NK-92 (cell line): Measurements from ENCODE around the gene R3HDM4.
"Not testable (repeated sequence)": the region's sequence is repeated elsewhere in the genome, so short reads cannot be mapped to it uniquely, and the experiment has no call there.

Experiments used
- DNase-seq: peaks from one replicate; lab custom pipeline; 2025; ENCODE audit not compliant: unreplicated experiment; lab: John Stamatoyannopoulos, UW

R3HDM4 gene

GRCh38 chr19:913080-913748 lies at the start of gene R3HDM4:
Gene R3HDM4 (minus strand): TSS chr19:913219. CDS start chr19:913157, 62 bp downstream.
- no peak for DNase-seq

DNA sequence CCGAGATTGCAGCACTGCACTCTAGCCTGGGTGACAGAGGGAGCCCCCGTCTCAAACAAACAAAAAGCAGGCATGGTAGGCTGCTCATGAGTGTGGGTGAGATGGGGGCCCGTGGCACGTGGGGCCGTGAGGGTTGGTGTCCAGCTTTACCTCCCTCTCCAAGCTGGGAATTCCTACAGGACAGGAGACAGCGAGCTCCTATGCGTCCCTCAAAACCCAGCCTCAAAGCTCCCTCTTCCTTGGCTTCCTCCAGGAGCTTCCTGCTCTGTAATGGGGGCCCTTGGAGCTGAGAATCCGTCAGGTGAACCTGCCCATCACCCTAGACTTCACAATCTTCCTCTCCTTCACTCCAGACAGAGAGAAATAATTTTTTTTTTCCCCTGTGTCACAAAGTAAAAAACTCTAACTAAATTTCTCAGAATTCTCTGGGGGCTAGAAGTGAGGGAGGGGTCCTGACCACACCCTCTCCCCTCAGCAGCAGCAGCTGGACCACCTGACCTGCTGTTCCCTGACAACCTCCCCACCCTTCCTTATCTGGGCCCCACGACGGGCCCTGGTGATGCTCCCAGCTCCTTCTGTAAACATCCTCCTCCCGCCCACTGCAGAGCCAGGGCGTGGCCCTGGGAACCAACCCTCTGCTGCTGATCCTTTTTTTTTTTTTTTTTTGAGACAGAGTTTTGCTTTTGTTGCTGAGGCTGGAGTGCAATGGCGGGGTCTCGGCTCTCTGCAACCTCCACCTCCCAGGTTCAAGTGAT lies 49.0 kb upstream of the R3HDM4 start:
- DNase-seq: no peak

GRCh38 chr19:960601-960938 lies 47.6 kb upstream of the R3HDM4 start:
- DNase-seq: no peak

- DNase-seq: no peak
These were observed 47.0 kb upstream of the R3HDM4 start for GRCh38 chr19:960020-960419.

DNA sequence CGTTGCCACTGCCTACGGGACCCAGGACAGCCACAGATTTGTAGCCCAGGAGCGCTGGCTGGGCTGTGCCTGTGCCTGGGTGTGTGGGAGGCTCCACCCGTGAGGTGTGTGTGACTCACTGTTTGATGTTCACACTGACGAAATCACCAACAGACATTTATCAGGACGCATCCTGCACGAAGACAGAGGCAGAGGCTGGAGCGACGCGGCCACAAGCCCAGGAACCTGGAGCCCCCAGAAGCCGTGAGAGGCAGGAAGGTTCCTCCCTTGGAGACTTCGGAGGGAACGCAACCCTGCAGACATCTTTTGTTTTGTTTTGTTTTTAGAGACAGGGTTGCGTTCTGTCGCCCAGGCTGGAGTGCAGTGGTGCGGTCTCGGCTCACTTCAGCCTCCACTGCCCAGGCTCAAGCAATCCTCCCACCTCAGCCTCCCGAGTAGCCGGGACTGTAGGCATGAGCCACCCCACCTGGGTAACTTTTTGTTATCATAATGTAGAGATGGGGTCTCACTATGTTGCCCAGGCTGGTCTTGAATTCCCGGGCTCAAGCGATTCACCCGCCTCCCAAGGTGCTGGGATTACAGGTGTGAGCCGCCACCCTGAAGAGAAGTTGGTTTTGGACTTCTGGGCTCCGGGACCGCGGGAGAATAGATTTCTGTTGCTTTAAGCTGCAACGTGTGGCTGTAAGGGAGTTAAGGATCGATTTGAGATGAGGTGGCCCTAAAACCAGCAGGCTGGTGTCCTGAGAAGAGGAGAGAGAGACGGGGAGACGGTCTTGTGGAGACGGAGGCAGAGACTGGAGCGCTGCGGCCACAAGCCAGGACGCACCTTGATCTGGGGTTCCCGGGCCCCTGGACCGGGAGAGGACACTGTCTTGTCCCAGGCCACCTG lies 46.2 kb upstream of the R3HDM4 start:
- no peak for DNase-seq

GRCh38 chr19:957578-957977 lies 44.6 kb upstream of the R3HDM4 start:
- not testable (repeated sequence) for DNase-seq

DNA sequence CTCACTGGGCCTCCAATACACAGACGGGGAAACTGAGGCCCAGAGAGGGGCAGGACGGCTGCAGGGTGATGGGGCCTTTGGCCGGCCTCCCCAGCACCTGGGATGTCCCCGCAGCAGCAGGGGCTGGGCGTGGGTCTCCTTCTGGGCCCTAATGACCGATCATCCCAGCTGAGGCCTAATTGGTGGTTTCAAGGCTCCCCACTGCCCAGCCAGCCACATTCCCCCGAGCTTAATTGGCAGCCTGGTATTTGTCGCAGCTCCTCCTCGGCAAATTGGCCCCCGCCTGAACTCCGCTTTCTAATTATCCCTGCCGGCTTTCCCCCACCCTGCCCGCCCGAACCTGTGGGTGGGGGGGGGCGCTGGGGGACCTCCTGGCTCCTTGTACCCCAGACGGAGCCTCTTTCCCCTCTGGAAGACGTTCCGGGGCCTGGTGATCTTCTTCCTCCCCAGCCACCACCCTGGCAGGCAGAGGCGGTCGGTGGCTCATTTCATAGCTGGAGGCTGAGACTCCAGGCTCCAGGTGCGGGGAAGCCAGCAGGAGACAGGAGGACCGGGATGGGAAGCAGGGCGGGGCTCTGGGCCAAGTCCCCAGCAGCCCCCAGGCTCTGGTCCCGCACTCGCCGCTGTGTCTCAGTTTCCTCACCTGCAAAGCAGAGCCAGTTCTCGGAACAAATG lies 43.9 kb upstream of the R3HDM4 start:
- DNase-seq: no peak

- no peak for DNase-seq
These were observed 43.1 kb upstream of the R3HDM4 start for GRCh38 chr19:955803-956765.

DNA sequence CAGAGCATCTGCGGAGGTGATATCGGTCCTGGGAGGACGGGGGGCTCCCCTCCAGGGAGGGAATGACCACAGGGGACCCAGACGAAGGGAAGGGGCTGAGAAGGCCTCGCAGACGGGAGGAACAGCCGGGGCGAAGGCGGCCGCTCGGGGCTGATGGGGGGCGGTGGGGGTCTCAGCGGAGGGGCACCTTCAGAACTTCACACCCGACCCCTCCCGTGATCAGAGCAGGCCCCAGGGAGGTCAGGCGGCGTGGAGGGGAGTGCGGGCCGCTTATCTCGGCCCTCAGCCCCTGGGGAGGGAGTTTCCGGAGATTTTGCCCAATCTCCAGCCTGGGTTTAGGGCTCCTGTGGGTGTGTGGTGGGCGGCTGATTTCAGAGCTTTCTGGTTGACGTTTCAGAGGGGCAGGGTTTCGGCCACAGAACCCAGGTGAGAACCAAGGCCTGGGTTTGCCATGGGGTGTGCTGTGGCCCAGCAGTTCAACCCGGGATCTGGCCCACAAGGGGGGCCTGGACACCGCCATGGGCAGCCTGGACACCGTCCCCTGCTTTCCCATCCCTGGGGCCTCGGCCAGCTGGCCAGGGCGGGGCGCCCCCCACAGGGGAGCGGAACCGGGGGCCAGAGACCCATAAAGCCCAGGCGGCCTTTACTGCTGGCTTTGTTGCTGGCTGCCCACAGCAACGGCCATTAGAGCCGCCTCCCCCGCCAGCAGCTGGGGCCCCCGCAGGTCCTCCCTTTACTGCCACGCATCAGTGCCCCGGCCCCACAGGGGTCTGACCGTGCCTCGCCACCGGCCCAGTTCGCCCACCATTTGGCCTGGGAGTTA lies 41.9 kb upstream of the R3HDM4 start:
- no peak for DNase-seq

DNA sequence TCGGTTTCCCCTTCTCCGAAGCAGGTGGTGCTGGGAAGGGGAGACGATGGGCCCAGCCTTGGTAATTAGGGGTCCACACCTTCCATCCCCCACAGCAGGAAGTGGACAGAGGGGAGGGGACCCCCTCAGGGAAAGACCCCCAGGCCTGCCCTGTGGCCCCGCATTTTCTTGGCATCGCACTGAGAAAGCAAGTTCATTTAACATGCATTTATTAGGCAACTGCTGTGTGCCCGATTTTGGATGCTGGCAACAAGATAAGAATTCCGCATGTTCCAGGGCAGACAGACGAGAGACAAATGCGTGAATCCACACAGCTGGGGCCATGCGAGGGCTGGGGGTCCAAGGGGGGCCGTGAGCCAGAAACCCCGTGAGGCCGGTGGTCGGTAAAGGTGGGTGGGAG lies 41.3 kb upstream of the R3HDM4 start:
- DNase-seq: no peak

DNA sequence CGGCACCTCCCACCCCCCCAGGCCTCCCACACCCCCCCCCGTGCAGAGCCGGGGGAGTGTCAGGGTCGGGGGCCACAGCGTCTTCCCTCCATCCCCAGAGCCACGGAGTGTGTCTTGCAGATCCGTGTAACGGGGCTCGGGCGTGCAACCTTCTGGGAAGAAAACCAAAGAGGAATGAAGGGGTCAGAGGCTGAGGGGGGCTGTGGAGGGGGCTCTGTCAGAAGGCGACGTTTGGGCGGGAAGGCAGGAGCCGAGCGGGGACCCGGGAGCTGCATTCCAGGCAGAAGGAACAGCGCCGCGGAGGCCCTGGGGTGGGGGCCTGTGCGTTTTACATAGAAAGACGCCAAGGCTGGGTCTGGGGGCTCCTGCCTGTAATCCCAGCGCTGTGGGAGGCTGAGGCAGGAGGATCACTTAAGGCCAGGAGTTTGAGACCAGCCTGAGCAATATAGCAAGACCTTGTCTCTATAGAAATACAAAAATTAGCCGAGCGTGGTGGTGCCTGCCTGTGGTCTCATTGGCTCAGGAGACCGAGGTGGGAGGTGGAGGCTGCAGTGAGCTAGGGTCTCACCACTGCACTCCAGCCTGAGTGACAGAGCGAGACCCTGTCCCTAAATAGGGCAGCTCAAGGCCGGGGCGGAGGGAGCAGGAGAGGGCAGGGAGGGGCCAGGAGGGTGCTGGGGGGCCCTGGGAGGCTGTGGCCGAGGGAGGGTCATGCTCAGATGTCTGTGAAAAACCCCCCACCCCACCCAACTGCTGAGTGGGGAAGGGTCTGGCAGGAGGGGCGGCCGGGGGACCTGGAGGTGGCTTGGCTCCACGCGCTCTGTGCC lies 40.6 kb upstream of the R3HDM4 start:
- no peak for DNase-seq

DNA sequence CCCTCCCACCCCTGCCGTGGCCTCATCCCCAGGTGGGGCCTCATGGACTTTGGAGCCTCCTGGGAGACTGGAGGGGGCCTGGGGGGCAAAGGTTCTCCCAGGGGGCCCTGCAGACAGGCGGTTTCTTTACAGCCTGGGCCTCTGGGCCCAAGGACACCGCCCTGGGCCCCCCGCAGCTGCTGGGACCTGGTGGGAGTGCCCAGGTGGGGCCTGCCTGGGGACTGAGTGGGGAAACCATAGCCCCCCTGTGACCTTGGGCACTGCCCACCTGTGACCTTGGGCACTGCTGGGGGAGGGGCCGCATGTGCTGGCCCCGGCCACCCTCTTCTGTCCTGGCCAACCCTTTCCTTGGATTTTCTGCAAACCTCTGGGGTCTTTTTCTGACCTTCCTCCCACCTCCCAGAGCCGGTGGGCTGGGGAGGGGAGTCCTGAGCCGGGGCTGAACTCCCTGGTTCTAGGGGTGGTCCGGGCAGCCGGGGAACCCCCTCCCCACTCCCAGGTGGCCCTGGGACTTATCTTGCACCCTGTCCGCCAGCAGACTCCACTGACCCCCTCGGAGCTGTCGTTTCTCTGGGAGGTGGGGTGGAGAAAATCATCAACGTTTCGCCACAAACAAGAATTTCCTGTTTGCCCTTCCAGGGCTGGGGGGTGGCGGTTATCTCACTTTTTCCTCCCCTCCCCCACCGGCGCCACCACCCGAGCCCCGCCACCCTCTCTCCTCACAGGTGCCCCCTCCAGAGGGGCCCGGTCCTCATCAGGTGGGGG lies 39.8 kb upstream of the R3HDM4 start:
- DNase-seq: no peak

GRCh38 chr19:952049-952679 lies 39.1 kb upstream of the R3HDM4 start:
- DNase-seq: no peak

DNA sequence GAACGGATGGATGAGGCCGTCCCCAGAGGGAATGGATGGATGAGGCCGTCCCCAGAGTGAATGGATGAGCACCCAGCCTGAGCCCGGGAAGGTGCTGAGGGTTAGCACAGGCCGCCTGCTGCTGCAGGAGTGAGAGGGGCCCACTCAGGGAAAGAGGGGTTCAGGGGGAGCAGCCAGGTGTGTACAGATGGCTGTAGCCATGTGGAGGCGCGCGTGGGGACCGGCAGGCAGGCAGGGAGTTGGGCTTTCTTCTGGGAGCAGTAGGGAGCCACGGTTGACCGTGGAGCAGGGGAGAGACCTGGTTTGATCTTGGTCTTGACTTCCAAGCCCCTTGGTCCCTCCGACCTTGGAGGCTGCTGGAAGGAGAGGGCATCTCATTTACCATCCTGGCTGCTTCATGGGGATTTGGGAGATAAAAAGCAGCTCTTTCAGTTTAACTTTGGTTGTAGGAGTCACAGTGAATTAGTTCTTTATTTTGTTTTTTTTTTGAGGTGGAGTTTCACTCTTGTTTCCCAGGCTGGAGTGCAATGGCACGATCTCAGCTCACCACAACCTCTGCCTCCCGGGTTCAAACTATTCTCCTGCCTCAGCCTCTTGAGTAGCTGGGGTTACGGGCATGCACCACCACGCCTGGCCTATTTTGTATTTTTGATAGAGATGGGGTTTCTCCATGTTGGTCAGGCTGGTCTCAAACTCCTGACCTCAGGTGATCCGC lies 37.5 kb upstream of the R3HDM4 start:
- no peak for DNase-seq

DNA sequence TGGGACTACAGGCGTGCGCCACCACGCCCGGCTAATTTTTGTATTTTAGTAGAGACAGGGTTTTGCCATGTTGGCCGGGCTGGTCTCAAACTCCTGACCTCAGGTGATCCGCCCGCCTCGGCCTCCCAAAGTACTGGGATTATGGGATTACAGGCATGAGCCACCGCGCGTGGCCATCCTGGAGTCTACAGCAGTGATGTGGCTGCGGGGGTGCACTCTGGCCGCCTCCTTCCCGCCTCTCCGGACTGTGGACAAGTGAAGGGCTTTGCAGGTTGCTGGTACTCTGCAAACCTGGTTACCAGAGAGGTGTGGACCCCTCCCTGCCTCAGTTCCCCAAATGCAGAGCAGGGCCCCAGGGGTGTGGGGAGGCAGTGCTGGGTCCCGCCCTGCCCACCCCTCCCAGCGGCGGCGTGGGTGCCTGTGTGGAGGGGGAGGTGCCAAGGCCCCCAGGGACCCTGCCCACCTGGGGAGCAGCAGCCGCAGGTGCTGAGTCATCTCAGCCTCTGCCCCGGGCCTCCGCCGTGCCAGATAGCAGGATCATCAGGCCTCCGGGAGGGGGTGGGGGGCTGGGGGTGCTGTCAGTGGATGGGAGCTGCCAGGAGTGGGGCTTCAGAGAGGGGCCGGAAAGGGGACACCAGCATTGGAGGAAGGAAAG lies 36.0 kb upstream of the R3HDM4 start:
- DNase-seq: no peak
